NCI-H1417 treated with DMSO at 0.1 percent for 48 hours (cell line): ENCODE measurements around the gene SEPTIN5.
A peak's percentile ranks its signal among the peaks of the same experiment; 100 is the strongest.
"Not testable (repeated sequence)": the region's sequence is repeated elsewhere in the genome, so short reads cannot be mapped to it uniquely, and the experiment has no call there.

Experiments used
- DNase-seq: peaks from one replicate; lab custom pipeline; 2025; lab: John Stamatoyannopoulos, UW

Gene SEPTIN5

GRCh38 chr22:19720150-19720827 is 6.0 kb downstream of the SEPTIN5 start:
- no peak for DNase-seq

DNA sequence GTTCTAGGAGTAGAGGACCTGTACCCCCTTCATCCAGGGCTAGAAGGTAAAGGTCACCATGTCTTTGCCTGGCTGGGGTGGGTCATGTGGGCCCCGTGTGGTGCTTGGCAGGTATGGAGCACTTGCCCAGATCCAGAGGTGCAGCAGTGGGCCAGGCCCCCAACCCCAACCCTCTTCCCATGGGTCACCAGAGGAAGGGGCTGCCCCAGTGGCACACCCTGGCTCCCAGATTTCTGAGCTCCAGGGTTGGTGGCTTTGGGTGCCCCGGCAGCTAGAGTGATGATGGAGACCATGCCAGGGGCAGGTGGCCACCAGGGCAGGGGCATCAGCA is 6.7 kb downstream of the SEPTIN5 start:
- no peak for DNase-seq

DNA sequence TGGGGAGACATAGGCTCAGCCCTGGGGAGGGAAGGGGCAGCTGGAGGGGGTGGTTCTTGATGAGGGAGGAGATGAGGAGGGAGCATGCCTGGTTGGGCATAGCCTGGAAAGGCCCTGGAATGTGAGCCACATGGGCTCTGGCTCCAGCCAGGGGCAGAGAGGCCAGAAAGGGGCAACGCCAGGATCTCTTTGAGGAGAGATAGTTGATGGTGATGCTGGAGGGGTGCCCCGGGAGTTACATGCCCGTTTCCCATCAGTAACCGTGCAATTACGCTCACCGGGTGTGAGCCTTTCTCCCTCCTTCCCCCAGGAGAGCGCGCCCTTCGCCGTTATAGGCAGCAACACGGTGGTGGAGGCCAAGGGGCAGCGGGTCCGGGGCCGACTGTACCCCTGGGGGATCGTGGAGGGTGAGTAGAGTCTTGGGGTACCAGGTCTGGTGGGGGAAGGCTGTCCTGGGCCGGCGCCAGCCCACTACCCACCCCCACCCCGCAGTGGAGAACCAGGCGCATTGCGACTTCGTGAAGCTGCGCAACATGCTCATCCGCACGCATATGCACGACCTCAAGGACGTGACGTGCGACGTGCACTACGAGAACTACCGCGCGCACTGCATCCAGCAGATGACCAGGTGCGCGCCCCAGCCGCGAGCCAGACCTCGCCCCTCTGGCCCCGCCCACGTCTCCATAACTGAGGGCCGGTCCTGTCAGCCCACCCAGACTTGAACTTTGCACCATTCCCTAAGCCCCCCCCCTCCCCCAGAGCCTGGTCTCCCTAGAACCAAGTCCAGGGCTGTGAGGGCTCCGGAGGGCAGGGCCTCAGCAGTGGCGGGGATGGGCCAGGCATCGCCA is 7.3 kb downstream of the SEPTIN5 start:
- DNase-seq, result no peak

DNA sequence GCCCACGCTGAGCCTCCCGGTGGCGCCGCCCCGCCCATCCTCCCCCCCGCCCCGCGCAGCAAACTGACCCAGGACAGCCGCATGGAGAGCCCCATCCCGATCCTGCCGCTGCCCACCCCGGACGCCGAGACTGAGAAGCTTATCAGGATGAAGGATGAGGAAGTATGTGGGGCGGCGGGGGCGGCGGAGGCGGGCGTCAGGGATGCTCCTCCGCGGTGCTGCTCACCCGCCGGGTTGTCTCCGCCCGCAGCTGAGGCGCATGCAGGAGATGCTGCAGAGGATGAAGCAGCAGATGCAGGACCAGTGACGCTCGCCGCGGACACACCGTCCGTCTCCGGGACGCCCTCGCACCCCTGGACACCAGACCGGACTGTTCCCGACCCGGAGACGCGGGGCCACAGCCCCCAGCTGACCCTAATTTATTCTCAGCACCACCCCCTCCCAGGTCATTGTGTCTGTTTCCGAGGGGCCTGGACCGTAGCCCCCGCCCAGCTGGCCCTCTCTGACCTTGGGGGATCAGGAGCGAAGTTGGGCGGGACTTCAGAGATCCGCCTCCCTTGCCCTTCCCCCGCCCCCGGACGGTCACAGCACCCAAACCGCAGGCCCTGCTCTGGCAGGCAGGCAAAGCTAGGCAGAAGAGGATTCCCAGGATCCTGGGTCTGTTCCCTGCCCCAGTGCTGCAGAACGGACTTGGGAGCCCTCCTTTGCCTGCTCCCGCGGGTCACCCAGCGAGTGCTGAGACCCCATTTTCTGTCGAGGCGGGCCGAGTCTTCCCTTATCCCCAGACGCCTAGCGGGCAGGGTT is 8.1 kb downstream of the SEPTIN5 start:
- no peak for DNase-seq

DNA sequence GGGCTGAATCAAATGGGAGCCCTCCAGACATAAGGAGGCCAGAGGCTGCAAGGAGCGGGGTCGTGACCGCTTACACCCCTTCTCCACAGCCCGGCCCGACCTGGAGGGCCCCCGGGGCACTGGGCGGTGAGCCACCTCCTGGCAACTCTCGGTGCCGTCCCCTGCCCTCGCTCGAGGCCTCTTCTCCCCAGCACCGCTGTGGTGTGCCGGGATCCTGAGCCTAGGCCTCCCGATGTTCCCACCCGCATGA is 8.6 kb downstream of the SEPTIN5 start:
- no peak for DNase-seq

- no peak for DNase-seq
These were observed 9.1 kb downstream of the SEPTIN5 start, which contains the start of gene GP1BB for GRCh38 chr22:19723232-19723982. Gene GP1BB, plus strand, starts transcription at chr22:19723539. Its CDS starts 31 bp downstream, at chr22:19723570.

GRCh38 chr22:19723983-19724827 is 9.9 kb downstream of the SEPTIN5 start:
- DNase-seq, result no peak

DNA sequence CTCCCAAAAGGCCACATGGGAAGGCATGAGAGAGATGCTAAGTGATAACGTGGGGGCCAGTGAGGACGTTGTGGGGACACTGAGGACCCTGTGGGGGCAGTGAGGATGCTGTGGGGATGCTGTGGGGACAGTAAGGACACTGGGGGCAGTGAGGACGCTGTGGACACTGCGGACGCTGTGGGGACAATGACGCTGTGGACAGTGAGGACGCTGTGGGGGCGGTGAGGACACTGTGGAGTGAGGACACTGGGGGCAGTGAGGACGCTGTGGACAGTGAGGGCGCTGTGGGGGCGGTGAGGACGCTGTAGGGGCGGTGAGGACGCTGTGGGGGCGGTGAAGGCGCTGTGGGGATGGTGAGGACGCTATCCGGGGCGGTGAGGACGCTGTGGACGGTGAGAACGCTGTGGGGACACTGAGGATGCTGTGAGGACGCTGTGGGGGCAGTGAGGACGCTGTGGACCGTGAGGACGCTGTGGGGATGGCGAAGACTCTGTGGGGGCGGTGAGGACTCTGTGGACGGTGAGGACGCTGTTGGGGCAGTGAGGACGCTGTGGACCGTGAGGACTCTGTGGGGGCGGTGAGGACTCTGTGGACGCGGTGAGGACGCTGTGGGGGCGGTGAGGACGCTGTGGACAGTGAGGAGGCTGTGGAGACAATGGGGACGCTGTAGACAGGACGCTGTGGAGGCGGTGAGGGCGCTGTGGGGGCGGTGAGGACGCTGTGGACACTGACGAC is 10.8 kb downstream of the SEPTIN5 start:
- no peak for DNase-seq

DNA sequence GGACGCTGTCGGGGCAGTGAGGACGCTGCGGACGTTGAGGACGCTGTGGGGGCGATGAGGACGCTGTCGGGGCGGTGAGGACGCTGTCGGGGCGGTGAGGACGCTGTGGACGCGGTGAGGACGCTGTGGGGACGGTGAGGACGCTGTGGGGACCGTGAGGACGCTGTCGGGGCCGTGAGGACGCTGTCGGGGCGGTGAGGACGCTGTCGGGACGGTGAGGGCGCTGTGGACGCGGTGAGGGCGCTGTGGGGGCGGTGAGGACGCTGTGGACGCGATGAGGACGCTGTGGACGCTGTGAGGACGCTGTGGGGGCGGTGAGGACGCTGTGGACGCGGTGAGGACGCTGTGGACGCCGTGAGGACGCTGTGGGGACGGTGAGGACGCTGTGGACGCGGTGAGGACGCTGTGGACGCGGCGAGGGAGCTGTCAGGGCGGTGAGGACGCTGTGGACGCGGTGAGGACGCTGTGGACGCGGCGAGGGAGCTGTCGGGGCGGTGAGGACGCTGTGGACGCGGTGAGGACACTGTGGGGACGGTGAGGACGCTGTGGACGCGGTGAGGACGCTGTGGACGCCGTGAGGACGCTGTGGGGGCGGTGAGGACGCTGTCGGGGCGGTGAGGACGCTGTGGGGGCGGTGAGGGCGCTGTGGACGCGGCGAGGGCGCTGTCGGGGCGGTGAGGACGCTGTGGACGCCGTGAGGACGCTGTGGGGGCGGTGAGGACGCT is 11.9 kb downstream of the SEPTIN5 start:
- DNase-seq, result not testable (repeated sequence)

- DNase-seq, result no peak
These were observed 13.2 kb downstream of the SEPTIN5 start for GRCh38 chr22:19727310-19728150.

- no peak for DNase-seq
These were observed 14.0 kb downstream of the SEPTIN5 start for GRCh38 chr22:19728271-19728670.

DNA sequence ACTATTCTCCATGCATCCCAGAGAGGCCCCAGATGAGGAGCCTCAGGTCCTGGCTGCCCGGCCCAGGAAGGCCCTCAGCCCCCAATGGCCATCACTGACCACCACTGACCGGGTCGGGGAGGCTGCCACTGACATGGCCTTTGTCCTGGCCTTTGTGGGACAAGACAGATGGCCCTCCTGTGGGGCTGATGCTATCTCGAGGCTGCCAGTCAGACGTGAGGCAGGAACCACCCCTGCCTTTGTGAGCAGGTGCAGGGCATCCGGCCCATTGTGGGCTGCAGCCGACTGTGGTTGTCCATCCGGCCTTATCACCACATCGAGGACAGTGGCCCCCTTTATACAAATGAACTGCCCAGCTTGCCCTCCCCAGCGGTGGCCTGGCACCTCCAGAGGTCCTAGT is 14.5 kb downstream of the SEPTIN5 start:
- no peak for DNase-seq

GRCh38 chr22:19729507-19729906 is 15.2 kb downstream of the SEPTIN5 start:
- no peak for DNase-seq

DNA sequence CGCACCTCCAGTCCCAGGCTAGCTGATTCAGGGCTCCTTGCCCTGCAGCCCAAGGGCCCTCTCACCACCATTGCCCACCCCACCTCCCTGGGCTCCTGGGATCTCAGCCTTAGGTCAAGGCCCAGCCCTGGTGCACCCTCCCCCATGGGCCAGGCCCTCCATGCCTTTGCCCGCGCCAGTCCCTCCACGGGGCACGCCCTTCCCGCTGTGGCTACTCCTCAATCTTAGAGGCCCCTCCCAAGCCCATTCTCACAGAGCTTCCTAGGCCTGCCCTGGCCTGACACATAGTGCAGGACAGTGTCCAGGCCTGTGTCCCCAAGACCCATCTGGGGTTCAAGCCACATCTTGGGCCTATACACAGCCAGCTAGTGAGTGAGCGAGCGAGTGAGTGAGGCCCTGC is 15.9 kb downstream of the SEPTIN5 start:
- no peak for DNase-seq

GRCh38 chr22:19730655-19731360 is 16.5 kb downstream of the SEPTIN5 start:
- DNase-seq, result peak; percentile 52

GRCh38 chr22:19731361-19732135 is 17.2 kb downstream of the SEPTIN5 start:
- no peak for DNase-seq

DNA sequence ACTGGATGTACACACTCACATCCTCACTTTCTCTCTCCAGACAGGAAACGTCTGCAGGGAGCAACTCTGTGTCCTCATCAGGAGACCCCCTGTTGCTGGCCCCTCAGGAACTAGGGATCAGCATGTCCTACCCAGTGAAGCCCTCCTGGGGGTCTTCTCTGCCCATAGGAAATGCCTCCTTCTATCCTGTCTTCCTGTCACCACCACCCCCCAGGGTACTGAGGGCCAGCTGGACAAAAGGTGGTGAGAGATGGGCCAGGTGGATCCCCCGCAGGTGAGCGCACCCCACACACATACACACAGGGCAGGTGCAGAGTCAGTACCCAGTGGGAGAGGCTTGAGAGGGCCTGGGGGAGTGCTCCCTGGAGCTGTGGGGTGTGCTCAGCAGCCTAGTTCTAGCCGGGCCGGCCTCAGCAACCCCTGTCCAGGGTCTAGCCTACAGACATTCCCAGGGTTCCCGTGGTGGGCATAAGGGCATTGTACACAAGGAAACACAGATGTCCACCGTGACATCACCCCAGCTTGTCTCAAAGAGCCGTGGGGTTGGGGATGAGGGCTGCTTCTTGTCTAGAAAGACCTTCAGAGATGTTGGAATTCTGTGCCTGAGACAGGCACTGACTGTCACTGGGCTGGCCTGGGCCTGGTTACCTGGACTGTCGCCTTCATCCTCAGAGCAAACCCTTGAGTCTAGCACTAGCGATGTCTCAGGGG is 18.3 kb downstream of the SEPTIN5 start:
- DNase-seq, result no peak
